K562 (cell line): ENCODE results near the gene UBE2I. TPM values are rescaled to one million over a fixed set of nuclear protein-coding genes. Genes with fewer than 3 reads are reported as not detected.
A peak's percentile ranks its signal among the peaks of the same experiment; 100 is the strongest.

ENCODE experiments used
- ATAC-seq: fragments of 200-7000 bp; cut with Tn5 transposase; 3 replicates; pipeline ENCODE4 v1.9.1; 2020; ENCODE audit warnings: moderate library complexity
- BruUV-seq: library from RNA; stranded (reverse); fragments of 400-500 nt; replicated peaks from 2 replicates; lab custom pipeline; 2021; lab: Mats Ljungman, UMichigan
- CTCF ChIA-PET: fragments of 300-600 bp; formaldehyde crosslinking; extraction: SDS; loops from one replicate; lab custom pipeline; 2021; ENCODE audit warnings: low intra/inter-chr PET ratio; lab: Yijun Ruan, JAX
- POLR2A ChIA-PET: fragments of 300-600, 350-650 bp; sonication (Branson Sonifier 250); formaldehyde crosslinking; extraction: SDS; loops from one replicate; lab custom pipeline; 2021; ENCODE audit warnings: antibody characterized with exemption, inconsistent platforms; lab: Yijun Ruan, JAX
- DNase-seq, 4 experiments: peaks; one replicate each; pipeline versions ENCODE4 v3.0.0 to v3.0.0-alpha.2; 2011 to 2018; ENCODE audit warnings: low spot score in 3 of 4, mixed read lengths in 3 of 4; ENCODE audit errors: extremely low read depth in 1 of 4
- FAIRE-seq: peaks from 2 replicates; lab custom pipeline; 2011; peaks lifted over from hg19 to GRCh38; lab: Jason Lieb, UNC
- H2AFZ ChIP-seq: 2 replicates; pipeline ENCODE4 v1.6.0; 2011; ENCODE audit warnings: low read depth, low read length, control low read depth, inconsistent platforms
- H3K27ac ChIP-seq: fragments of 200-600 bp; 3 replicates; pipeline ENCODE4 v1.8.0; 2011; ENCODE audit warnings: low read depth, mild to moderate bottlenecking, control low read depth, inconsistent platforms, low read length, moderate library complexity, mixed read lengths; ENCODE audit errors: extremely low read depth
- H3K27me3 ChIP-seq, 2 experiments: fragments of 300-600 bp in 1 of 2; 2 replicates in 1 of 2; 3 replicates in 1 of 2; pipeline versions ENCODE4 v1.6.0 to v1.8.0; 2011; ENCODE audit warnings: inconsistent platforms in 2 of 2, low read length in 2 of 2, mild to moderate bottlenecking in 1 of 2, mixed read lengths in 1 of 2, moderate library complexity in 1 of 2; ENCODE audit not compliant: control insufficient read depth in 2 of 2, insufficient read depth in 2 of 2
- H3K36me3 ChIP-seq: fragments of 300-600 bp; 3 replicates; pipeline ENCODE4 v1.8.0; 2011; ENCODE audit warnings: mild to moderate bottlenecking, low read length, inconsistent platforms; ENCODE audit not compliant: control insufficient read depth, insufficient read depth
- H3K4me1 ChIP-seq, 2 experiments: fragments of 200-600 bp in 1 of 2; replicated peaks in 1 of 2; 2 replicates in 1 of 2; 3 replicates in 1 of 2; pipeline versions ENCODE4 v1.5.1 to v1.8.0; 2011; ENCODE audit warnings: inconsistent platforms in 2 of 2, low read length in 2 of 2, mild to moderate bottlenecking in 1 of 2, mixed read lengths in 1 of 2, moderate library complexity in 1 of 2; ENCODE audit not compliant: control insufficient read depth in 2 of 2, insufficient read depth in 2 of 2
- H3K4me2 ChIP-seq: 2 replicates; pipeline ENCODE4 v1.6.1; 2011; ENCODE audit warnings: low read length, control low read depth, inconsistent platforms, mixed read lengths; ENCODE audit not compliant: insufficient read depth
- H3K4me3 ChIP-seq: fragments of 200-600 bp; sonication (generic), shearing (Covaris generic); 2 replicates; pipeline ENCODE4 v1.5.1; 2016; ENCODE audit warnings: control low read depth, inconsistent platforms
- H3K79me2 ChIP-seq: fragments of 200-600 bp; 3 replicates; pipeline ENCODE4 v1.8.0; 2011; ENCODE audit warnings: low read length, inconsistent platforms; ENCODE audit not compliant: control insufficient read depth, insufficient read depth
- H3K9ac ChIP-seq, 2 experiments: 2 replicates each; pipeline versions ENCODE4 v1.6.0 to v1.6.1; 2011; ENCODE audit warnings: low read depth in 2 of 2, low read length in 2 of 2, control low read depth in 1 of 2, inconsistent platforms in 1 of 2, mild to moderate bottlenecking in 1 of 2, mixed read lengths in 1 of 2; ENCODE audit not compliant: insufficient read depth in 1 of 2
- H3K9me1 ChIP-seq: one replicate; pipeline ENCODE4 v1.6.0; 2011; ENCODE audit warnings: inconsistent platforms, mild to moderate bottlenecking, low read length, moderate library complexity; ENCODE audit not compliant: control insufficient read depth, insufficient read depth
- H3K9me3 ChIP-seq: replicated peaks from 2 replicates; pipeline ENCODE4 v1.5.1; 2011; ENCODE audit warnings: low read depth, low read length, inconsistent platforms; ENCODE audit not compliant: control insufficient read depth, insufficient read depth
- H4K20me1 ChIP-seq: replicated peaks from 2 replicates; pipeline ENCODE4 v1.6.1; 2011; ENCODE audit warnings: low read length, inconsistent platforms, mixed read lengths; ENCODE audit not compliant: control insufficient read depth, insufficient read depth
- DNMT1 ChIP-seq: fragments of 450-650 bp; IDR thresholded peaks from 2 replicates; pipeline ENCODE4 v1.6.1; 2016; ENCODE audit warnings: antibody characterized with exemption, mild to moderate bottlenecking
- ELF2 ChIP-seq: fragments of 250-450 bp; sonication (Bioruptor Pico); IDR thresholded peaks from 2 replicates; pipeline ENCODE4 v1.5.0; 2021; ENCODE audit warnings: mild to moderate bottlenecking
- HDAC8 ChIP-seq: fragments of 450-650 bp; IDR thresholded peaks from 2 replicates; pipeline ENCODE4 v1.6.1; 2016; ENCODE audit warnings: mild to moderate bottlenecking, missing genetic modification characterization, moderate library complexity, missing compliant biosample characterization
- KDM1A ChIP-seq, 2 experiments: fragments of 450-650 bp; IDR thresholded peaks; 2 replicates each; pipeline ENCODE4 v1.6.1; 2016; ENCODE audit warnings: mild to moderate bottlenecking in 2 of 2
- KHSRP ChIP-seq: fragments of 450-650 bp; IDR thresholded peaks from 2 replicates; pipeline ENCODE4 v1.6.1; 2017
- MTA1 ChIP-seq: fragments of 450-650 bp; IDR thresholded peaks from 2 replicates; pipeline ENCODE4 v1.6.1; 2017; ENCODE audit warnings: borderline replicate concordance
- MXI1 ChIP-seq: IDR thresholded peaks from 2 replicates; pipeline ENCODE4 v1.6.1; 2011; ENCODE audit warnings: low read depth, mild to moderate bottlenecking, improper control_type of control experiment, low read length
- MYBL2 ChIP-seq, 2 experiments: fragments of 450-650 bp in 1 of 2; sonication (generic) in 1 of 2; formaldehyde crosslinking in 1 of 2; IDR thresholded peaks; 2 replicates each; pipeline versions ENCODE4 v1.6.1 to v1.8.1; 2017 to 2022; ENCODE audit warnings: borderline replicate concordance in 1 of 2, inconsistent platforms in 1 of 2, low read depth in 1 of 2, mild to moderate bottlenecking in 1 of 2, missing genetic modification reagents in 1 of 2, moderate library complexity in 1 of 2
- MYNN ChIP-seq, 2 experiments: sonication (generic); formaldehyde crosslinking in 1 of 2; IDR thresholded peaks; 2 replicates each; pipeline versions ENCODE4 v1.5.0 to v1.6.1; 2016 to 2020; ENCODE audit warnings: antibody characterized with exemption in 1 of 2, missing genetic modification reagents in 1 of 2
- NFE2L1 ChIP-seq: fragments of 450-650 bp; IDR thresholded peaks from 2 replicates; pipeline ENCODE4 v1.6.1; 2016; ENCODE audit warnings: missing genetic modification characterization, low read depth, mild to moderate bottlenecking, missing compliant biosample characterization, moderate library complexity, borderline replicate concordance
- RHOXF2B ChIP-seq: fragments of 250-450 bp; sonication (Bioruptor Pico); conservative IDR thresholded peaks from 2 replicates; pipeline ENCODE4 v1.5.1; 2021
- SP1 ChIP-seq: sonication (generic); formaldehyde crosslinking; IDR thresholded peaks from 2 replicates; pipeline ENCODE4 v1.8.1; 2022; ENCODE audit warnings: mild to moderate bottlenecking, missing genetic modification reagents
- ZBTB5 ChIP-seq: fragments of 450-650 bp; IDR thresholded peaks from 2 replicates; pipeline ENCODE4 v1.6.1; 2017; ENCODE audit warnings: antibody characterized with exemption
- ZMIZ1 ChIP-seq, 2 experiments: fragments of 150-350 bp in 1 of 2; IDR thresholded peaks; 2 replicates each; pipeline ENCODE4 v1.6.1; 2012 to 2016; ENCODE audit warnings: low read depth in 2 of 2, low read length in 2 of 2, mild to moderate bottlenecking in 1 of 2, moderate library complexity in 1 of 2
- ZNF316 ChIP-seq: fragments of 450-650 bp; IDR thresholded peaks from 2 replicates; pipeline ENCODE4 v1.6.1; 2016
- WGBS: fragments of 100-300 bp; shearing (Covaris generic); methylation state at CpG from one replicate; pipeline ENCODE4 v1.1.6; 2016; ENCODE audit warnings: low coverage, mixed read lengths; ENCODE audit not compliant: insufficient coverage; ENCODE audit errors: missing lambda C conversion rate; 5-methylcytosine and 5-hydroxymethylcytosine counted together
- in situ Hi-C: fragments of 300-500 bp; cut with MboI; formaldehyde crosslinking; loops from 4 replicates; pipeline ENCODE4 v1.15.0; 2018; ENCODE audit warnings: inconsistent platforms, mixed read lengths
- intact Hi-C: fragments of 100-400 bp; cut with micrococcal nuclease; formaldehyde crosslinking; loops from 2 replicates; pipeline ENCODE4 v1.14.2; 2022
- polyA plus RNA-seq, 8 experiments: library from polyadenylated mRNA; depleted of rRNA in 4 of 8; stranded (reverse) in 5 of 8; unstranded in 3 of 8; fragments of >200 nt; fragmentation: Nextera tagmentation in 2 of 8; fragmentation: Illumina TruSeq in 1 of 8; extraction: Ambion mirVana in 2 of 8; extraction: Trizol in 1 of 8; gene quantifications; 2 replicates each; pipeline versions ENCODE4 v1.2.1 to v1.2.3, GENCODE V29; 2011 to 2014; ENCODE audit warnings: inconsistent platforms in 1 of 8, missing spikeins in 1 of 8
- total RNA-seq, 7 experiments: library from RNA; depleted of rRNA in 6 of 7; stranded (reverse); fragments of >200 nt in 6 of 7; fragmentation: Illumina TruSeq in 2 of 7; extraction: Trizol in 2 of 7; gene quantifications; 2 replicates each; pipeline versions ENCODE4 v1.2.1 to v1.2.3, GENCODE V29; 2011 to 2021; ENCODE audit warnings: low replicate concordance in 1 of 7

UBE2I gene
- total and polyA plus RNA-seq, 9 of the 15 experiments (the other 6 are each of a cell fraction or from before 2014, with no cell fraction given), result 36.6 to 254 (median 104) TPM

- Histone ChIP-seq H4K20me1 (no peaks in the 10 kb centered on the region), H3K9me1 (no peaks in the 10 kb centered on the region), H3K9me3 (0 out of 2 replicates have a peak, but pooled peaks cover 4% of the 10 kb centered on the region), H3K79me2 (no peaks in the 10 kb centered on the region), H3K27ac (no peak overlapping the region), H3K4me2 (no peak overlapping the region), H3K9ac (peak overlapping the region in 1 of 2 experiments; percentile 71; a peak in 1 of 4 replicates), H3K27me3 (no peaks in the 10 kb centered on the region), H3K4me1 (peaks cover 0 to 39% of the 10 kb centered on the region in 2 experiments; a peak in 2 of 5 replicates), H3K4me3 (no peak overlapping the region), H3K36me3 (peaks cover 38% of the 10 kb centered on the region; the same call in 2 of the 3 replicates), H2AFZ (no peak overlapping the region)
- ChIA-PET CTCF (no interaction called here), POLR2A (interaction anchor here (1.1 to 2.2 kb wide), 5 partner anchors 10 to 13 kb away, joined by 3 to 8 read pairs (median 7); no protein-coding TSS in a partner anchor)
- 76% methylated on average over 11 of the region's 20 CpGs for WGBS
- no TSS peak for BruUV-seq
- DNase-seq (no peak), FAIRE-seq (no peak), ATAC-seq (peak; percentile 34)
- intact Hi-C loops (no loop called here), in situ Hi-C loops (no loop called here)
- TF ChIP-seq KHSRP (no peak), SP1 (CRISPR knock-in tag) (no peak), MTA1 (no peak), MYNN (IDR thresholded peaks at IDR 0.05) (peak; percentile 11; the same call in 1 of the 2 replicates), MYNN (CRISPR knock-in tag; IDR thresholded peaks at IDR 0.05) (no peak), DNMT1 (no peak), MXI1 (no peak), ELF2 (CRISPR knock-in tag) (no peak), HDAC8 (tag) (no peak), NFE2L1 (tag) (no peak), MYBL2 (IDR thresholded peaks at IDR 0.05; ENCODE audit: low read depth) (no peak), MYBL2 (CRISPR knock-in tag; IDR thresholded peaks at IDR 0.05; ENCODE audit: borderline replicate concordance) (no peak), KDM1A (IDR thresholded peaks at IDR 0.05) (no peak), ZNF316 (no peak), RHOXF2B (no peak), ZMIZ1 (IDR thresholded peaks at IDR 0.05; ENCODE audit: low read depth in 2 of 2, low read length in 2 of 2) (no peak), ZBTB5 (no peak)
These were observed 16.4 kb downstream of the UBE2I start for GRCh38 chr16:1325673-1326371.
